ENCODE results near the gene IL23R.
A peak's percentile ranks its signal among the peaks of the same experiment; 100 is the strongest.

The IL23R gene

DNA sequence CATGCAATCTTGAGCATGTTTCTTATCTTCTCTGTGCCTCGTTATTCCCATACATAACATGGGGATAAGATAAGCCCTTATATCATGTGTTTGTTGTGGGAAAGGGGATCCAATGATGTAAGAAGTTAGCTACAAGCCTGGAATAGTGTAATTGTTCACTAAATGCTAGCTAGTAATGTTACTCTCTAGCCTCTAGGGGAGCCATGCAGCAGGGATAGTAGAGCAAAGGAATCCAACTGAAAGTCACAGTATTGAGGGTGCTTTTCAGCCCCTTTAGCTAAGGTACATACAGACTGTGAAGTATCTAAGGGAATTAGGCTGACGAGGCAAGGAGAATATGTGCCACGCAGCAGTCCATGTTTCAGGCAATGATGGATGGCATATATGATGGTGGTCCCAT lies 46.9 kb downstream of the IL23R start:
- DNase-seq (ENCODE audit: low spot score in 2 of 2): peak; percentile 32 to 49
- Histone ChIP-seq H3K4me1 (no peaks in the 10 kb centered on the region), H3K27me3 (ENCODE audit: low read depth) (no peaks in the 10 kb centered on the region), H3K9me3 (no peaks in the 10 kb centered on the region), H3K36me3 (replicated peaks) (no peaks in the 10 kb centered on the region), H3K4me3 (no peak overlapping the region)
- in situ Hi-C loops (cut with MboI; ENCODE audit: low sequenced_read_pairs): no loop called here

DNA sequence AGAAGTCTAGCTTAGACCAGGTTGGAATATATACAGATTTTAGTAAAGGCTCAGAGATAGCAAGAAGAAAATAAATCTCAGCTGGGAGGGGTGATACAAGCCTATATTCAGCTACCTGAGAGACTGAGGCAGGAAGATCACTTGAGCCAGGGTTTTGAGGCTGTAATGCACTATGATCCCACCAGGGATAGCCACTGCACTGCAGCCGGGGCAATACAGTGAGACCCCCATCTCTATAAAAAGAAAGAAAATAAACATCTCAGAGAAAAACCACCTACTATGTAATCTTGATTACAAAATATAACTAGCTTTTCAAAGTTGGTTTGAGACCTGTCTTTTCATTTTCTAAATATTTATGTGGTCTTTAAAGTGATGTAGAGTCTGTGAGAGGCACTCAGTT lies 47.7 kb downstream of the IL23R start:
- H3K4me3 ChIP-seq: no peak overlapping the region
- in situ Hi-C loops (cut with MboI; ENCODE audit: low sequenced_read_pairs): no loop called here
- no peaks in the 10 kb centered on the region for H3K36me3 ChIP-seq (replicated peaks)
- DNase-seq (ENCODE audit: low spot score in 2 of 2): no peak
- no peaks in the 10 kb centered on the region for H3K9me3 ChIP-seq
- H3K4me1 ChIP-seq: no peaks in the 10 kb centered on the region
- no peaks in the 10 kb centered on the region for H3K27me3 ChIP-seq (ENCODE audit: low read depth)

DNA sequence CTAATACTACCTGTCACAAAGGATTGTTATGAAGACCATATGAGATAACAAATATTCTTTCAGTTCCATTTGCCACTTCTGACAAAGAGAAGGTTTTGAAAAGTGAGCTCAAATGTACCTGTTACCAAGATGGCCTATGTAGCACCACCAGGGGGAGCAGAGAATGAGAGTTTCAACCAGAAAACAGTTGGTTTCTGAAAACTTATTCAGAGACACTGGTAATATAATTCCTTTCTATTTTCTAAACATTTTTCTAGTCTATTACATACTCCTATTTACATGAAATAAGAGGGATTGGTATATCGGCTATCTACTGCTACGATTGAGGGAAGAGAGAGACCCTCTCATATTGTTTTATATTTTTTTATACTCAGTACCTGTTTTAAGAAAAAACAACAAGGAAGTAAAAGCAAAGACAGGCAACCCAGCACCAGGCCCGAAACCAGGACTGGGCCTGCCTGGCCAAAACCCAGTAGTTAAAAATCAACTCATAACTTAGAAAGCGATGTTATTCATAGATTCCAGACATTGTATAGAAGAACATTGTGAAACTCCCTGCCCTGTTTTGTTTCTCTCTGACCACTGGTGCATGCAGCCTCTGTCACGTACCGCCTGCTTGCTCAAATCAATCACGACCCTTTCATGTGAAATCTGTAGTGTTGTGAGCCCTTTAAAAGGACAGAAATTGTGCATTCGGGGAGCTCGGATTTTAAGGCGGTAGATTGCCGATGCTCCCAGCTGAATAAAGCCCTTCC lies 48.3 kb downstream of the IL23R start:
- in situ Hi-C loops (cut with MboI; ENCODE audit: low sequenced_read_pairs): no loop called here
- peak; percentile 15 to 61 for DNase-seq (ENCODE audit: low spot score in 2 of 2)
- H3K36me3 ChIP-seq (replicated peaks): no peaks in the 10 kb centered on the region

GRCh38 chr1:67216401-67216800 lies 50.1 kb downstream of the IL23R start:
- in situ Hi-C loops (cut with MboI; ENCODE audit: low sequenced_read_pairs): no loop called here
- DNase-seq (ENCODE audit: low spot score in 2 of 2): no peak
- H3K4me1 ChIP-seq: no peaks in the 10 kb centered on the region
- no peaks in the 10 kb centered on the region for H3K36me3 ChIP-seq (replicated peaks)
- H3K4me3 ChIP-seq: no peak overlapping the region
- H3K27me3 ChIP-seq (ENCODE audit: low read depth): no peaks in the 10 kb centered on the region
- no peaks in the 10 kb centered on the region for H3K9me3 ChIP-seq

More for the DNA sequence above, 48.3 kb downstream of the IL23R start:
- Histone ChIP-seq H3K4me1 (no peaks in the 10 kb centered on the region), H3K4me3 (no peak overlapping the region), H3K9me3 (no peaks in the 10 kb centered on the region), H3K27me3 (ENCODE audit: low read depth) (no peaks in the 10 kb centered on the region)

DNA sequence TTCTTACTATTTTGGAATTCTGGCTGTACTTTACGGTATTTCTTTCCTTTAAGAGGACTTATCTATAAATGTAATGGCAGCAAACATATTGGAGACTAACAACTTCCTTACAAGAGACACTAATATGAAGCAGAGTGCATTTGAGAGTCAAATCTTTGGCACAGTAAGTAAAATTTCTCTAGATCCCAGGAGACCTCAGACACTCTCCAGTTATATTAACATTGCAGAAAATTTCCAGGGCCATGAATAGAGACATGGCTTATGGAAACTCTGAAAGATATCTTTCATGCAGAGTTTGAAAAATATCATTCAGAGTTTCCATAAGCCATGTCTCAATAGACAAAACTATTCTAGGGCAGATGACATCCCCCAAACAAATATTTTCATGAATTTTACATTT lies 51.2 kb downstream of the IL23R start:
- no peaks in the 10 kb centered on the region for H3K27me3 ChIP-seq (ENCODE audit: low read depth)
- no peak overlapping the region for H3K4me3 ChIP-seq
- in situ Hi-C loops (cut with MboI; ENCODE audit: low sequenced_read_pairs): no loop called here
- no peaks in the 10 kb centered on the region for H3K9me3 ChIP-seq
- H3K4me1 ChIP-seq: no peaks in the 10 kb centered on the region
- no peak for DNase-seq (ENCODE audit: low spot score in 2 of 2)
- no peaks in the 10 kb centered on the region for H3K36me3 ChIP-seq (replicated peaks)

- DNase-seq (ENCODE audit: low spot score in 2 of 2): no peak
- Histone ChIP-seq H3K4me3 (no peak overlapping the region), H3K9me3 (no peaks in the 10 kb centered on the region), H3K4me1 (no peaks in the 10 kb centered on the region), H3K36me3 (replicated peaks) (no peaks in the 10 kb centered on the region), H3K27me3 (ENCODE audit: low read depth) (no peaks in the 10 kb centered on the region)
- in situ Hi-C loops (cut with MboI; ENCODE audit: low sequenced_read_pairs): no loop called here
Observed at GRCh38 chr1:67217938-67218337, 51.7 kb downstream of the IL23R start.

DNA sequence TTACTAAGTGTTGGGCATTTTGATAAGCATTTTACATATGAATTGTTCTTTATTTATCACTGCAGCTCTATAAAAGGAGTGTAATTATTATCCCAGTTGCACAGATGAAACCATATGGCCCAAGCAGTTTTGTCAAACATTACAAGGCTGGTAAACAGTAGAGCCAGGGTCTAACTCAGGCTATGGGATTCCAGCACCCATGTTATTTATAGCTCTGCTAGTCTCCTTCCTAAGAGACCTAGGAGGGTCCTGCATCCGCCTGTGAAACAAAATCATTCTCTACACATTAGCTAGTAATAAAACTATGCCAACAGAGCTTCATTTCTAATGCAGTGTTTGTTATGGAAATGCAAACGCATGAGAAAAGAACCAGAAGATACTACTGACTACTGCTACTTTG lies 58.6 kb downstream of the IL23R start:
- in situ Hi-C loops (cut with MboI; ENCODE audit: low sequenced_read_pairs): loop anchor here (10.0 kb wide), 1 partner anchor 270 kb away; no protein-coding TSS in a partner anchor
- Histone ChIP-seq H3K36me3 (replicated peaks) (no peaks in the 10 kb centered on the region), H3K4me3 (no peak overlapping the region), H3K9me3 (no peaks in the 10 kb centered on the region), H3K4me1 (peaks cover 17% of the 10 kb centered on the region), H3K27me3 (ENCODE audit: low read depth) (no peaks in the 10 kb centered on the region)
- peak; percentile 48 to 77 for DNase-seq (ENCODE audit: low spot score in 2 of 2)

- peaks cover 17% of the 10 kb centered on the region for H3K4me1 ChIP-seq
- no peaks in the 10 kb centered on the region for H3K36me3 ChIP-seq (replicated peaks)
- H3K4me3 ChIP-seq: no peak overlapping the region
- in situ Hi-C loops (cut with MboI; ENCODE audit: low sequenced_read_pairs): loop anchor here (10.0 kb wide), 1 partner anchor 268 kb away; no protein-coding TSS in a partner anchor
- H3K27me3 ChIP-seq (ENCODE audit: low read depth): no peaks in the 10 kb centered on the region
- H3K9me3 ChIP-seq: no peaks in the 10 kb centered on the region
- no peak for DNase-seq (ENCODE audit: low spot score in 2 of 2)
Observed at GRCh38 chr1:67226688-67227087, 60.4 kb downstream of the IL23R start.

DNA sequence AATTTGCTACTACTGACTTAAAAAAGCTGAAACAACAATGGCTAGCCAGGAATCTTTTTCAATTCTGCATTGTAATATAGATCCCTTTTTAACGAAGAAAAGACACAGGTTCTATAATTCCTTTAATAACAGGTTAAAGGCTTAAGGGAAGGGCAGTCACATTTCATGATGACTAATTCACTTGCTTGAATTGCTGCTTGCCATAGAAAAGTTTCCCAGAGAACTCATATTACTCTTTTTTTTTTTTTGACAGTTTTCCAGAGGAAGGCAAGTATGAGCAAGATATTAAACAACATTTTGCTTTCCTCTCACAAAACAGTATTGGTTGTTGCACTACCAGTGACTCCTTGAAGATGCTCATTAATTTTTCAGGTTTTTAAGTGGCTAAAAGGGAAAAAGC lies 60.9 kb downstream of the IL23R start:
- in situ Hi-C loops (cut with MboI; ENCODE audit: low sequenced_read_pairs): loop anchor here (10.0 kb wide), 1 partner anchor 268 kb away; no protein-coding TSS in a partner anchor
- peak in 1 of 2 experiments; percentile 17 for DNase-seq (ENCODE audit: low spot score in 2 of 2)
- H3K27me3 ChIP-seq (ENCODE audit: low read depth): no peaks in the 10 kb centered on the region

DNA sequence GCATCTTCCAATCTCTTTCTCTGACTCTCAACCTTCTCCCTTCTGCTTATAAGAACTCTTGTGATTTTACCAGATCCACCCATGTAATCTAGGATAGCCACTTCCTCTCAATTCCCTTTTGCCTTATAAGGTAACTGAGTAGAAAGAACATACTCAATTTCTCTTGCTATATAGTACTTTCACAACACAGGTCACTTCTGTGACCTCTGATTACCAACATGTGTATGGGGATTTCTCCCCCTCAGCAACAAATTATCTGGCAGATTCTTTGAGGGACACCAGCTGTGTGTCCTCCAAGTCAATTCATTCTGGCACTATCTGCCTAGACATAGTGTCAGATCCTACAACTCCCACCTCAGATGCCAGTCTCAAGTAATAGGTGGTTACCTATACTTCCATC lies 62.5 kb downstream of the IL23R start:
- Histone ChIP-seq H3K36me3 (replicated peaks) (no peaks in the 10 kb centered on the region), H3K9me3 (no peaks in the 10 kb centered on the region), H3K27me3 (ENCODE audit: low read depth) (no peaks in the 10 kb centered on the region), H3K4me3 (no peak overlapping the region), H3K4me1 (peaks cover 14% of the 10 kb centered on the region)
- no peak for DNase-seq (ENCODE audit: low spot score in 2 of 2)
- in situ Hi-C loops (cut with MboI; ENCODE audit: low sequenced_read_pairs): loop anchor here (10.0 kb wide), 1 partner anchor 266 kb away; no protein-coding TSS in a partner anchor

More for the DNA sequence above, 60.9 kb downstream of the IL23R start:
- Histone ChIP-seq H3K9me3 (no peaks in the 10 kb centered on the region), H3K4me3 (no peak overlapping the region), H3K4me1 (peaks cover 17% of the 10 kb centered on the region), H3K36me3 (replicated peaks) (no peaks in the 10 kb centered on the region)

GRCh38 chr1:67230539-67230938 lies 64.3 kb downstream of the IL23R start:
- Histone ChIP-seq H3K4me1 (no peaks in the 10 kb centered on the region), H3K27me3 (ENCODE audit: low read depth) (no peaks in the 10 kb centered on the region), H3K36me3 (replicated peaks) (no peaks in the 10 kb centered on the region), H3K4me3 (no peak overlapping the region), H3K9me3 (no peaks in the 10 kb centered on the region)
- no peak for DNase-seq (ENCODE audit: low spot score in 2 of 2)
- in situ Hi-C loops (cut with MboI; ENCODE audit: low sequenced_read_pairs): no loop called here

GRCh38 chr1:67236277-67236676 lies 70.0 kb downstream of the IL23R start:
- no peak for DNase-seq (ENCODE audit: low spot score in 2 of 2)
- in situ Hi-C loops (cut with MboI; ENCODE audit: low sequenced_read_pairs): no loop called here

DNA sequence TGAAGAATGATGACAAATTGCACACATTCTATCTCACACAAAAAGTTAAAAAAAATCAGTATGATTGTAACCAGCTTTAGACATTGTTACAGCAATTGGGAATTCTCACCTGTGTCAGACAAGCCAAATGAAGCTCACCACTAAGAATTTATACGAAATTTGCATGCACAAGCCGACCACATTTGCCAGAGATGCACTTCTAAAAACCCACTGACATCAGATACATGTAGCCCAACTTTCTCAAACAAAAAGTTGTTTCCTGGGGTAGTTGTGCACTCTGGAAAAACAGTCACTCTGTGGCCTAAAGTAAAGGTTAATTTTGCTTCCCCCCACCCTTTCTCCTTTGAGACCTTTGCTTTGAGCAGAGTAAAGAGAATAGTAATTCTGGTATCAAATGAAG lies 73.5 kb downstream of the IL23R start:
- Histone ChIP-seq H3K36me3 (replicated peaks) (no peaks in the 10 kb centered on the region), H3K27me3 (ENCODE audit: low read depth) (no peaks in the 10 kb centered on the region), H3K4me3 (no peak overlapping the region), H3K4me1 (no peaks in the 10 kb centered on the region), H3K9me3 (no peaks in the 10 kb centered on the region)
- no peak for DNase-seq (ENCODE audit: low spot score in 2 of 2)
- in situ Hi-C loops (cut with MboI; ENCODE audit: low sequenced_read_pairs): no loop called here

More at GRCh38 chr1:67236277-67236676, 70.0 kb downstream of the IL23R start:
- H3K4me3 ChIP-seq: no peak overlapping the region
- H3K4me1 ChIP-seq: no peaks in the 10 kb centered on the region
- no peaks in the 10 kb centered on the region for H3K27me3 ChIP-seq (ENCODE audit: low read depth)
- no peaks in the 10 kb centered on the region for H3K9me3 ChIP-seq
- no peaks in the 10 kb centered on the region for H3K36me3 ChIP-seq (replicated peaks)

GRCh38 chr1:67241200-67241746 lies 75.0 kb downstream of the IL23R start:
- in situ Hi-C loops (cut with MboI; ENCODE audit: low sequenced_read_pairs): no loop called here
- Histone ChIP-seq H3K27me3 (ENCODE audit: low read depth) (no peaks in the 10 kb centered on the region), H3K4me3 (no peak overlapping the region), H3K9me3 (no peaks in the 10 kb centered on the region), H3K36me3 (replicated peaks) (no peaks in the 10 kb centered on the region), H3K4me1 (no peaks in the 10 kb centered on the region)
- DNase-seq (ENCODE audit: low spot score in 2 of 2): no peak

Data from HAP-1 (cell line).